ENCODE measurements around the gene C18orf63.
A peak's percentile ranks its signal among the peaks of the same experiment; 100 is the strongest.

- TF ChIP-seq CTCF (conservative IDR thresholded peaks at IDR 0.05; ENCODE audit: low read depth, low read length) (peak; percentile 17; the same call in 1 of the 2 replicates), EZH2 (IDR thresholded peaks at IDR 0.05; ENCODE audit: low read length, unreplicated experiment) (no peak)
Observed at GRCh38 chr18:74397572-74397971, 81.9 kb downstream of the C18orf63 start.

Data from PC-3 (cell line).